Neural crest cell (in vitro differentiated cells): Measurements from ENCODE around the gene PTTG1IP2. TPM values are rescaled to one million over a fixed set of nuclear protein-coding genes. Genes with fewer than 3 reads are reported as not detected.

Experiments
- DNase-seq: peaks from one replicate; pipeline ENCODE4 v3.0.0; 2021; ENCODE audit warnings: low read depth, mixed read lengths, low spot score
- H3K27ac Mint-ChIP-seq: one replicate; pipeline ENCODE4 v1.8.0; 2021; ENCODE audit warnings: mild to moderate bottlenecking, mixed read lengths; ENCODE audit not compliant: unreplicated experiment
- H3K27me3 Mint-ChIP-seq: 2 replicates; pipeline ENCODE4 v1.8.0; 2021; ENCODE audit warnings: low read depth, mild to moderate bottlenecking, mixed read lengths
- H3K36me3 Mint-ChIP-seq: 2 replicates; pipeline ENCODE4 v1.8.0; 2021; ENCODE audit warnings: low read depth, mild to moderate bottlenecking, mixed read lengths
- H3K4me1 Mint-ChIP-seq: 2 replicates; pipeline ENCODE4 v1.8.0; 2021; ENCODE audit warnings: mixed read lengths
- H3K4me3 Mint-ChIP-seq: one replicate; pipeline ENCODE4 v1.8.0; 2021; ENCODE audit warnings: mild to moderate bottlenecking, mixed read lengths
- H3K9me3 Mint-ChIP-seq: 2 replicates; pipeline ENCODE4 v1.8.0; 2021; ENCODE audit warnings: mixed read lengths
- total RNA-seq: library from RNA; stranded (reverse); gene quantifications from 2 replicates; pipeline ENCODE4 v1.2.1, GENCODE V29; 2021
- TF ChIP-seq, protein P1 (sequence below): fragments of 200-600 bp; sonication (generic); conservative IDR thresholded peaks from 2 replicates; pipeline ENCODE4 v1.5.0; 2021; ENCODE audit warnings: antibody characterized with exemption, mild to moderate bottlenecking

The PTTG1IP2 gene
- total RNA-seq, 1 donor from 2014 or later, result not detected

DNA sequence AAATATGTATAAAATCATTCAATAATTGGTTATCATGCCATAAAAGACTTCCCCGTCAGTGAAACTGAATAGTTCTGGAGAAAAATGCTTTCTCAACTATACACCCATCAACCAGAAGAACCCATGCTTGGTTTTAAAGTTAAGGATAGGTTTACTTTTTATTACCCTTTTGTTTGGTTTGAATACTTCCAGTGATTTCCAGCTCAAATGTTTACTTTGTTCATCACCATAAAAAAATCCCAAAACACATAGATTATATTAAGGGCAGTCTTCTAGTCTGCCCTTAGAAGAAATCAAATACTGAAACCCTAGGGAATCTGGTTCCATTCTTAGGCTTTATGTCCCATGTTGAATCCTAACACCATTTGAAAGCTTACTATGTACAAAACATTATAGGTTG, 49.2 kb downstream of the PTTG1IP2 start:
- no peak for DNase-seq
- H3K4me3 Mint-ChIP-seq, result no peak overlapping the region
- peaks cover 5% of the 10 kb centered on the region for H3K4me1 Mint-ChIP-seq
- TF ChIP-seq, protein P1, sequence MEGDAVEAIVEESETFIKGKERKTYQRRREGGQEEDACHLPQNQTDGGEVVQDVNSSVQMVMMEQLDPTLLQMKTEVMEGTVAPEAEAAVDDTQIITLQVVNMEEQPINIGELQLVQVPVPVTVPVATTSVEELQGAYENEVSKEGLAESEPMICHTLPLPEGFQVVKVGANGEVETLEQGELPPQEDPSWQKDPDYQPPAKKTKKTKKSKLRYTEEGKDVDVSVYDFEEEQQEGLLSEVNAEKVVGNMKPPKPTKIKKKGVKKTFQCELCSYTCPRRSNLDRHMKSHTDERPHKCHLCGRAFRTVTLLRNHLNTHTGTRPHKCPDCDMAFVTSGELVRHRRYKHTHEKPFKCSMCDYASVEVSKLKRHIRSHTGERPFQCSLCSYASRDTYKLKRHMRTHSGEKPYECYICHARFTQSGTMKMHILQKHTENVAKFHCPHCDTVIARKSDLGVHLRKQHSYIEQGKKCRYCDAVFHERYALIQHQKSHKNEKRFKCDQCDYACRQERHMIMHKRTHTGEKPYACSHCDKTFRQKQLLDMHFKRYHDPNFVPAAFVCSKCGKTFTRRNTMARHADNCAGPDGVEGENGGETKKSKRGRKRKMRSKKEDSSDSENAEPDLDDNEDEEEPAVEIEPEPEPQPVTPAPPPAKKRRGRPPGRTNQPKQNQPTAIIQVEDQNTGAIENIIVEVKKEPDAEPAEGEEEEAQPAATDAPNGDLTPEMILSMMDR, result no peak
- no peaks in the 10 kb centered on the region for H3K9me3 Mint-ChIP-seq
- H3K27me3 Mint-ChIP-seq, result no peaks in the 10 kb centered on the region
- no peaks in the 10 kb centered on the region for H3K36me3 Mint-ChIP-seq
- H3K27ac Mint-ChIP-seq, result no peak overlapping the region

DNA sequence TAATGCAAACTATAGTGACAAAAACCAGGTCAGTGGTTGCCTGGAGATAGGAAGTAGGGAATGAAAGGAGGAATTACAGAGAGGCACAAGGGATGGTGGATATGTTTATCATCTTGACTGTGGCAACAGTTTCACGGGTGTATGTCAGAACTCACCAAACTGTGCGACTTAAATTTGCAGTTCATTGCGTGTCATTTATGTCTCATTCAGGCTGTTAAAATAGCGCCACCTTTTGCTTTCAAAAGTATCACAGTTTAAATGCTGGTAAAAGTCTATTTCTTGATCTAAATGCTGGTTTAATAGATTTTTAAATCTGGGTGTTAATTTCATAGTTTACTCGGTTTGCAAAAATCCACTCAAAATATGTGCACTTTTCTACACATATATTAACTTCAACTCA, 51.0 kb downstream of the PTTG1IP2 start:
- Mint-ChIP-seq H3K27me3 (no peaks in the 10 kb centered on the region), H3K4me3 (no peak overlapping the region), H3K4me1 (peaks cover 5% of the 10 kb centered on the region), H3K9me3 (no peaks in the 10 kb centered on the region), H3K36me3 (no peaks in the 10 kb centered on the region), H3K27ac (no peak overlapping the region)
- DNase-seq, result no peak
- TF ChIP-seq, protein P1, result peak; percentile 53

DNA sequence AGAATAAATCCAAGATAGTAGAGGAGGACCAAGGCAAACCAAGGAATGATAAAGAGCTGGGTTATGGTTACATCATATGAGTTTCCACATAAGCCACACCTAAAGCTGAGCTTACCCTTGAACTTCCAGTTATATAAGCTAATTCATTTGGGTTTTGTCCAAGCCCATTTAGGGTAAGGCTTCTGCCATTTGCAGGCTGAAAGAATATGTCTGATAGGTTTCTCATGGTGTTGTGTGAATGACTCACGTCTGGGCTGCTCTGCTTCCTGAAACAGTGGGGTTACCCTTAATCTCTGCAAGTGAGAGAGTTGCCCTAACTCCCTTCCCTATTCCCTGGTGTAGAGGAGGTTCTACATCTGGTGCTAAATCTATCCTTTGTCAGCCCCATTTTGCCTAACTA, 60.8 kb downstream of the PTTG1IP2 start:
- H3K27ac Mint-ChIP-seq, result no peak overlapping the region
- no peak for DNase-seq
- no peaks in the 10 kb centered on the region for H3K9me3 Mint-ChIP-seq
- TF ChIP-seq, protein P1, result no peak
- H3K4me1 Mint-ChIP-seq, result no peaks in the 10 kb centered on the region
- no peaks in the 10 kb centered on the region for H3K27me3 Mint-ChIP-seq
- peaks cover 2% of the 10 kb centered on the region for H3K36me3 Mint-ChIP-seq
- no peak overlapping the region for H3K4me3 Mint-ChIP-seq

DNA sequence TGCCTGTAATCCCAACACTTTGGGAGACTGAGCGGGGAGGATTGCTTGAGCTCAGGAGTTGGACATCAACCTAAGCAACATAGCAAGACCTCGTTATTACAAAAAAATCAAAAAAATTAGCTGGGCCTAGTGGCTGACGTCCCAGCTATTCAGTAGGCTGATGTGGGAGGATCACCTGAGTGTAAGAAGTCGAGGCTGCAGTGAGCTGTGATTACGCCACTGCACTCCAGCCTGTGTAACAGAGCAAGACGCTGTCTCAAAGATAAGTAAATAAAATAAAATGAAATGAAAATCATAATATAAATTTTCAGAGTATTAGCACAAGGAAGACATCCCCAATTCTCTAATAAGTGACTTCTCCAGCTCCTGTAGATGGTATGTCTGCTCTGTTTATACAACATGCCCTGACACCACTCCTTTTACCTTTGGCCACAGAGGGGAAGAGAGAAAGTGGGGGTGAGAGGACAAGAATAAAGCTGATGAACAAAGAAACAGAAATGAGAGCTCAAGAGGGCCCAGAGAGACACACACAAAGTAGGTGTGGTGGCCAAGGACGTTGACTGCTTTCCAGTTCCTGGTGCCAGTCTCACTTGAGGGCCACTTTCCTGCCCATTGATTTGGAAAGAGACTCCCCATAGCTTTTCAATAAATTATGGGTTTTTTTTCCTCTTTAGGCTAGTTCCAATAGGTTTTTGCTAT, 62.9 kb downstream of the PTTG1IP2 start:
- no peak overlapping the region for H3K27ac Mint-ChIP-seq
- TF ChIP-seq, protein P1, result no peak

DNA sequence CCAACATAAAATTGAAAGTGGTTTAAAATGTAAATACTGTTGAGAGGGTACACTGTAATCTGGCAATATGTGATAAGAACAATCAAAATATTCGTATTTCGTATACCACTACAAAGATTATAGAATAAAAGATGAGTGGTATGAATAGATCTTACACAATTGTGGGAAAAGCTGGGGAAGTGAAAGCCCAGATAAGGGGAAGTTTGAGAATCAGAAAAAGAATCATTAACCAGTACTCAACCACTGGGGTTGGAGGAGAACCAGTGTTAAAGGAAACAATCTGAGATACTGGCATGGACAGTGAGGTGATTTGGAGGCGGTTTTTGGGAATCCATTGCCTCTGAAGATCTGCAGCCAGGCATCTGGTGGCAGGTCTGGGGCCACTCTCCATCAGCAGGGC, 67.0 kb downstream of the PTTG1IP2 start:
- Mint-ChIP-seq H3K9me3 (no peaks in the 10 kb centered on the region), H3K36me3 (no peaks in the 10 kb centered on the region), H3K4me3 (no peak overlapping the region), H3K27me3 (no peaks in the 10 kb centered on the region), H3K4me1 (no peaks in the 10 kb centered on the region), H3K27ac (no peak overlapping the region)
- DNase-seq, result no peak
- TF ChIP-seq, protein P1, result no peak

More for the DNA sequence above, 62.9 kb downstream of the PTTG1IP2 start:
- Mint-ChIP-seq H3K27me3 (no peaks in the 10 kb centered on the region), H3K4me3 (no peak overlapping the region), H3K4me1 (no peaks in the 10 kb centered on the region), H3K36me3 (peaks cover 2% of the 10 kb centered on the region), H3K9me3 (no peaks in the 10 kb centered on the region)
- no peak for DNase-seq
